Body of pancreas (tissue), 4 donors: ENCODE measurements around the gene MAU2.

Source experiments
- CTCF ChIP-seq, 7 experiments: fragments of 450-650 bp in 4 of 7; fragments of 200-600 bp in 3 of 7; sonication (generic) in 3 of 7; IDR thresholded peaks; one replicate each; pipeline ENCODE4 v1.5.1; 2016 to 2019; ENCODE audit warnings: antibody characterized with exemption in 7 of 7
- POLR2A ChIP-seq, 3 donors: fragments of 450-650 bp; IDR thresholded peaks; one replicate each; pipeline ENCODE4 v1.6.1; 2016; ENCODE audit warnings: antibody characterized with exemption in 3 of 3, mild to moderate bottlenecking in 2 of 3

- TF ChIP-seq CTCF (IDR thresholded peaks at IDR 0.05), result no peak
- no peak for TF ChIP-seq POLR2A (IDR thresholded peaks at IDR 0.05)
Observed at GRCh38 chr19:19292607-19293006, 28.0 kb upstream of the MAU2 start.
